ENCODE measurements around the gene ASXL1. TPM values are rescaled to one million over a fixed set of nuclear protein-coding genes. Genes with fewer than 3 reads are reported as not detected.
"Not testable (repeated sequence)": the region's sequence is repeated elsewhere in the genome, so short reads cannot be mapped to it uniquely, and the experiment has no call there.

Gene ASXL1
- total RNA-seq, 1 donor = 61.7 TPM

GRCh38 chr20:32406701-32407100 is 48.6 kb downstream of the ASXL1 start:
- H3K4me3 ChIP-seq (ENCODE audit: low read depth, low read length) = no peak overlapping the region
- DNase-seq (ENCODE audit: low read depth) = no peak
- no peak for TF ChIP-seq CTCF (IDR thresholded peaks at IDR 0.05; ENCODE audit: insufficient read depth, low read depth, low read length)

GRCh38 chr20:32407131-32407750 is 49.1 kb downstream of the ASXL1 start:
- not testable (repeated sequence) for H3K4me3 ChIP-seq (ENCODE audit: low read depth, low read length); DNase-seq (ENCODE audit: low read depth)

- TF ChIP-seq CTCF (IDR thresholded peaks at IDR 0.05; ENCODE audit: insufficient read depth, low read depth, low read length) = no peak
- no peak for DNase-seq (ENCODE audit: low read depth)
- no peak overlapping the region for H3K4me3 ChIP-seq (ENCODE audit: low read depth, low read length)
These were observed 54.0 kb downstream of the ASXL1 start for GRCh38 chr20:32411955-32412706.

GRCh38 chr20:32415494-32415893 is 57.4 kb downstream of the ASXL1 start:
- no peak for TF ChIP-seq CTCF (IDR thresholded peaks at IDR 0.05; ENCODE audit: insufficient read depth, low read depth, low read length)
- no peak overlapping the region for H3K4me3 ChIP-seq (ENCODE audit: low read depth, low read length)
- DNase-seq (ENCODE audit: low read depth) = no peak

- no peak for TF ChIP-seq CTCF (IDR thresholded peaks at IDR 0.05; ENCODE audit: insufficient read depth, low read depth, low read length)
- DNase-seq (ENCODE audit: low read depth) = no peak
- no peak overlapping the region for H3K4me3 ChIP-seq (ENCODE audit: low read depth, low read length)
These were observed 58.1 kb downstream of the ASXL1 start for GRCh38 chr20:32416206-32416605.

GRCh38 chr20:32418376-32418775 is 60.2 kb downstream of the ASXL1 start:
- no peak for TF ChIP-seq CTCF (IDR thresholded peaks at IDR 0.05; ENCODE audit: insufficient read depth, low read depth, low read length)
- H3K4me3 ChIP-seq (ENCODE audit: low read depth, low read length) = no peak overlapping the region

GRCh38 chr20:32421290-32421689 is 63.2 kb downstream of the ASXL1 start:
- TF ChIP-seq CTCF (IDR thresholded peaks at IDR 0.05; ENCODE audit: insufficient read depth, low read depth, low read length) = no peak

More at GRCh38 chr20:32418376-32418775, 60.2 kb downstream of the ASXL1 start:
- DNase-seq (ENCODE audit: low read depth) = no peak

More at GRCh38 chr20:32421290-32421689, 63.2 kb downstream of the ASXL1 start:
- H3K4me3 ChIP-seq (ENCODE audit: low read depth, low read length) = no peak overlapping the region
- DNase-seq (ENCODE audit: low read depth) = no peak
